ENCODE results near the gene SLBP. TPM values are rescaled to one million over a fixed set of nuclear protein-coding genes. Genes with fewer than 3 reads are reported as not detected.

SLBP gene
- total and polyA plus RNA-seq, 2 donors (not counting 3 experiments of a cell fraction or from before 2014, with no cell fraction given) = 48.3 to 63.1 TPM

GRCh38 chr4:1713003-1713851 is 1.1 kb upstream of the SLBP start:
- Histone ChIP-seq H2AFZ (ENCODE audit: low read depth, low read length) (peak overlapping the region; percentile 91), H3K4me1 (ENCODE audit: control insufficient read depth, extremely low read depth, insufficient read depth, low read length) (peaks cover 16% of the 10 kb centered on the region), H3K79me2 (ENCODE audit: control insufficient read depth, insufficient read depth, low read length) (peaks cover 50% of the 10 kb centered on the region), H3K4me2 (ENCODE audit: insufficient read depth, low read length) (peak overlapping the region; percentile 73), H3K9me1 (replicated peaks; ENCODE audit: control insufficient read depth, extremely low read depth, insufficient read depth, low read length) (no peaks in the 10 kb centered on the region), H3K4me3 (replicated peaks in 1 of 3; ENCODE audit: insufficient read depth in 1 of 3, low read depth in 1 of 3, low read length in 3 of 3) (peak overlapping the region; percentile 45 to 73 (median 60)), H4K20me1 (replicated peaks; ENCODE audit: control insufficient read depth, extremely low read depth, insufficient read depth, low read length) (no peaks in the 10 kb centered on the region), H3K27me3 (ENCODE audit: control insufficient read depth in 2 of 2, insufficient read depth in 2 of 2, low read length in 2 of 2) (no peaks in the 10 kb centered on the region), H3K36me3 (ENCODE audit: control insufficient read depth in 2 of 2, extremely low read depth in 1 of 2, insufficient read depth in 2 of 2, low read length in 2 of 2) (peaks cover 0 to 13% of the 10 kb centered on the region in 2 experiments), H3K9ac (replicated peaks; ENCODE audit: extremely low read depth, insufficient read depth, low read length) (peak overlapping the region; percentile 99), H3K27ac (ENCODE audit: insufficient read depth, low read depth, low read length) (peak overlapping the region; percentile 98), H3K9me3 (replicated peaks; ENCODE audit: control insufficient read depth, insufficient read depth, low read length) (no peaks in the 10 kb centered on the region)
- TSS peak; percentile 59 for BruUV-seq (replicated peaks)
- intact Hi-C loops (cut with micrococcal nuclease) = loop anchor here (2.0 kb wide), 1 partner anchor 28 kb away; the partner anchor contains the start of gene FAM53A
- POLR2A ChIA-PET = no interaction called here
- DNase-seq (ENCODE audit: low read depth, low spot score) (no peak), FAIRE-seq (peak; percentile 24)
- CTCF ChIA-PET = interaction anchor here (1.0 to 2.2 kb wide), 3 partner anchors 13 to 20 kb away, joined by 7 to 33 read pairs (median 9); no protein-coding TSS in a partner anchor
- dilution Hi-C loops (cut with MboI; ENCODE audit: extremely low pct_ligation_motif_present, low sequenced_read_pairs) = no loop called here
- no peak for TF ChIP-seq CTCF (IDR thresholded peaks at IDR 0.05; ENCODE audit: extremely low read depth in 1 of 2, insufficient read depth in 1 of 2, low read depth in 1 of 2, low read length in 2 of 2)
- no peak for TF ChIP-seq POLR2AphosphoS5 (IDR thresholded peaks at IDR 0.05; ENCODE audit: insufficient read depth, low read depth, low read length)
- TF ChIP-seq JUN (IDR thresholded peaks at IDR 0.05; ENCODE audit: borderline replicate concordance, insufficient read depth, insufficient read length, low read depth) = no peak
- TF ChIP-seq MAX (IDR thresholded peaks at IDR 0.05; ENCODE audit: insufficient read depth, insufficient read length) = no peak
- TF ChIP-seq FOS (IDR thresholded peaks at IDR 0.05; ENCODE audit: borderline replicate concordance, insufficient read depth, low read length) = no peak
- TF ChIP-seq EZH2 (IDR thresholded peaks at IDR 0.05; ENCODE audit: borderline replicate concordance, low read depth, low read length, severe bottlenecking) = no peak
- no peak for TF ChIP-seq POLR2A (IDR thresholded peaks at IDR 0.05; ENCODE audit: low read depth, low read length)
- TF ChIP-seq GATA2 (IDR thresholded peaks at IDR 0.05; ENCODE audit: insufficient read depth, insufficient read length, low read depth, low read length) = no peak
- no peak for TF ChIP-seq MYC (IDR thresholded peaks at IDR 0.05; ENCODE audit: low read depth, low read length)

Data from endothelial cell of umbilical vein (primary cell).